ENCODE measurements around the gene MAP2K2. TPM values are rescaled to one million over a fixed set of nuclear protein-coding genes. Genes with fewer than 3 reads are reported as not detected.
A peak's percentile ranks its signal among the peaks of the same experiment; 100 is the strongest.

MAP2K2 gene
- total and polyA plus RNA-seq, 9 of the 15 experiments (the other 6 are each of a cell fraction or from before 2014, with no cell fraction given) = 1.0 to 151 (median 58.3) TPM

GRCh38 chr19:4123615-4124568 lies at the start of gene MAP2K2 (continued):
- TF ChIP-seq ZBTB40 (IDR thresholded peaks at IDR 0.05) = peak; percentile 67
- no peak for TF ChIP-seq ZBTB40 (CRISPR knock-in tag; IDR thresholded peaks at IDR 0.05)
- TF ChIP-seq ZNF318 (IDR thresholded peaks at IDR 0.05; ENCODE audit: borderline replicate concordance in 1 of 2, low read depth in 1 of 2) = no peak
- TF ChIP-seq CHCHD3 (CRISPR knock-in tag; IDR thresholded peaks at IDR 0.05) = no peak
- TF ChIP-seq ZNF347 (CRISPR knock-in tag; IDR thresholded peaks at IDR 0.05; ENCODE audit: low read depth) = no peak
